RWPE1 (cell line): ENCODE results near the gene CCL3.
"Not testable (repeated sequence)": the region's sequence is repeated elsewhere in the genome, so short reads cannot be mapped to it uniquely, and the experiment has no call there.

Experiments
- CTCF ChIA-PET: fragments of 350-600 bp; sonication (Branson Sonifier 250); formaldehyde crosslinking; extraction: SDS; loops from one replicate; lab custom pipeline; 2021; lab: Yijun Ruan, JAX
- POLR2A ChIA-PET: fragments of 400-600 bp; formaldehyde crosslinking; extraction: SDS; loops from one replicate; lab custom pipeline; 2020; ENCODE audit warnings: antibody characterized with exemption; ENCODE audit not compliant: low non-redundant PET; lab: Yijun Ruan, JAX
- DNase-seq: peaks from one replicate; pipeline ENCODE4 v3.0.0; 2012; ENCODE audit warnings: low spot score
- H3K27ac ChIP-seq: fragments of 450-650 bp; 2 replicates; pipeline ENCODE4 v1.5.1; 2017
- TF ChIP-seq, protein P1 (sequence below): fragments of 450-650 bp; conservative IDR thresholded peaks from 2 replicates; pipeline ENCODE4 v1.5.1; 2017; ENCODE audit warnings: low read depth, mild to moderate bottlenecking

The CCL3 gene

GRCh38 chr17:36106493-36106835 lies 16.5 kb upstream of the CCL3 start:
- CTCF ChIA-PET, result interaction anchor here (0.6 kb wide), 1 partner anchor 28 kb away, joined by 3 read pairs; no protein-coding TSS in a partner anchor
- no peak overlapping the region for H3K27ac ChIP-seq
- POLR2A ChIA-PET, result no interaction called here
- DNase-seq, result no peak
- TF ChIP-seq, protein P1, sequence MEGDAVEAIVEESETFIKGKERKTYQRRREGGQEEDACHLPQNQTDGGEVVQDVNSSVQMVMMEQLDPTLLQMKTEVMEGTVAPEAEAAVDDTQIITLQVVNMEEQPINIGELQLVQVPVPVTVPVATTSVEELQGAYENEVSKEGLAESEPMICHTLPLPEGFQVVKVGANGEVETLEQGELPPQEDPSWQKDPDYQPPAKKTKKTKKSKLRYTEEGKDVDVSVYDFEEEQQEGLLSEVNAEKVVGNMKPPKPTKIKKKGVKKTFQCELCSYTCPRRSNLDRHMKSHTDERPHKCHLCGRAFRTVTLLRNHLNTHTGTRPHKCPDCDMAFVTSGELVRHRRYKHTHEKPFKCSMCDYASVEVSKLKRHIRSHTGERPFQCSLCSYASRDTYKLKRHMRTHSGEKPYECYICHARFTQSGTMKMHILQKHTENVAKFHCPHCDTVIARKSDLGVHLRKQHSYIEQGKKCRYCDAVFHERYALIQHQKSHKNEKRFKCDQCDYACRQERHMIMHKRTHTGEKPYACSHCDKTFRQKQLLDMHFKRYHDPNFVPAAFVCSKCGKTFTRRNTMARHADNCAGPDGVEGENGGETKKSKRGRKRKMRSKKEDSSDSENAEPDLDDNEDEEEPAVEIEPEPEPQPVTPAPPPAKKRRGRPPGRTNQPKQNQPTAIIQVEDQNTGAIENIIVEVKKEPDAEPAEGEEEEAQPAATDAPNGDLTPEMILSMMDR, result no peak

- DNase-seq, result no peak
- POLR2A ChIA-PET, result no interaction called here
- CTCF ChIA-PET, result interaction anchor here (0.5 to 0.6 kb wide), 2 partner anchors 12 to 27 kb away, joined by 3 to 4 read pairs; no protein-coding TSS in a partner anchor
- TF ChIP-seq, protein P1, result no peak
- H3K27ac ChIP-seq, result no peak overlapping the region
These were observed 16.0 kb upstream of the CCL3 start for GRCh38 chr17:36105781-36106492.

GRCh38 chr17:36104701-36105181 lies 14.8 kb upstream of the CCL3 start:
- no peak overlapping the region for H3K27ac ChIP-seq
- POLR2A ChIA-PET, result no interaction called here
- TF ChIP-seq, protein P1, result no peak
- CTCF ChIA-PET, result no interaction called here
- DNase-seq, result no peak

DNA sequence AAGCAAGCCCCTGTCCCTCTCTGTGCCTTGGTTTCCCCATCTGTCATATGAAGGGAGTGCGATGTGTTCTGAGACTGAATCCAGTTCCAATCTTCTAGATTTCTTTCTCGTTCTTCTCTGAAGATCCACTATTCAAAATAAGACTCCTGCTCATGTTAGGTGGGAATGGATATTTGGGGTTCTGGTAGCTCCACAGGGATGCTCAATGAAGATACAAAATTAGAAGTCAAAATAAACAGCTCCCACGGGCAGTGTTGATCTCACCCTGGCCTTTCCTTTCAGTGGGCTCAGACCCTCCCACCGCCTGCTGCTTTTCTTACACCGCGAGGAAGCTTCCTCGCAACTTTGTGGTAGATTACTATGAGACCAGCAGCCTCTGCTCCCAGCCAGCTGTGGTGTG lies 14.3 kb upstream of the CCL3 start:
- CTCF ChIA-PET, POLR2A ChIA-PET, H3K27ac ChIP-seq: not testable (repeated sequence)

GRCh38 chr17:36103401-36103975 lies 13.5 kb upstream of the CCL3 start, which contains the start of gene CCL4:
CCL4 (plus strand) TSS chr17:36103827; CDS start chr17:36103906, 79 bp downstream.
- CTCF ChIA-PET, DNase-seq, POLR2A ChIA-PET, H3K27ac ChIP-seq: not testable (repeated sequence)

More for the DNA sequence above, 14.3 kb upstream of the CCL3 start:
- not testable (repeated sequence) for DNase-seq

- POLR2A ChIA-PET, H3K27ac ChIP-seq, DNase-seq, CTCF ChIA-PET: not testable (repeated sequence)
These were observed 9.1 kb upstream of the CCL3 start for GRCh38 chr17:36099004-36099403.

DNA sequence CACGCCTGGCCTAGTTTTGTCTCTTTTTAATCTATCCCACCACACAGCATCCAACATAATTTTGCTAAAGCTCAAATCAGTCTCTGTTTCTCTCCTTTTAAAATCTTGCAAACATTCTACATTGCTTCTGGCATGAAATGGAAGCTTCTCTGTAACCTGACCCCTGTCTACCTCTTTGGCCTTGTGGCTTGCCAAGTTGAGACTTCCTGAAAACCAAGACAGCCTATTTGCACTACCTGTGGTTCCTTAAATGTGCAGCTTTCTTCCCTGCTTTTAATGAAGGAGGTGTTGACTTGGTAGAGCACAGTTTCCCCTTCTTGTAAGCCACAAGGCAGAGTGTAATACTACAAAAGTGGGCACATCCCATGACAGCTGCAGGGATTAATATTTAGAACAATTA lies 6.0 kb upstream of the CCL3 start:
- ChIA-PET CTCF (interaction anchor here (0.6 kb wide), 1 partner anchor 1278 kb away, joined by 8 read pairs; no protein-coding TSS in a partner anchor), POLR2A (no interaction called here)
- TF ChIP-seq, protein P1, result no peak
- no peak overlapping the region for H3K27ac ChIP-seq
- DNase-seq, result no peak

DNA sequence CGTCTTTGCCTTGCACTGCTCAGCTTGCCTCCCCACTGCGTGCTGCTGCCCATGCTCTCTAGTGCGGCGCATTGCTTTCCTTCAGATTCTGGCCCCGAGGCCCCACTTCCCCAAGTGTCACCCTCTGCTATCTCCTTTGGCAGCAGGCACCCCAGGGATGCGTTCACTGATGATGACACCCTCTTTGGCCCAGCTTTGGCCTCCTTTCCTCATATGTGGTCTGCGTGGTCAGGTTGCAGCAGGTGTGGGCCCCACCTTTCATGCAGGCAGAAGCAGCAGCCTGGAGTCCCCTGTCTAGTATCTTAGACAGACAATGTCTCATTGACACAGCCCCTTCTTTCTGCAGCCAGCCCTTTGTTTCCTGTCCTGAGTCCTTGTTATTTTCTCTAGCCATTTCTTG lies 4.8 kb upstream of the CCL3 start:
- TF ChIP-seq, protein P1, result no peak
- DNase-seq, result no peak
- POLR2A ChIA-PET, result no interaction called here
- CTCF ChIA-PET, result no interaction called here
- H3K27ac ChIP-seq, result no peak overlapping the region
